Stimulated activated CD4-positive, alpha-beta T cell treated with anti-CD3 and anti-CD28 coated beads, Interleukin-12 subunit alpha, Interleukin-12 subunit beta, amount 100 ng/mL, for 24 hours (primary cell): ENCODE results near the gene FOXP1.

Experiments
- DNase-seq, 2 experiments: peaks; one replicate each; pipeline ENCODE4 v3.0.0-alpha.2; 2020; ENCODE audit warnings: low read depth in 2 of 2

FOXP1 gene

GRCh38 chr3:71485896-71486295 lies 97.6 kb downstream of the FOXP1 start:
- no peak for DNase-seq

- no peak for DNase-seq
These were observed 99.1 kb downstream of the FOXP1 start for GRCh38 chr3:71484452-71484851.

GRCh38 chr3:71484047-71484446 lies 99.5 kb downstream of the FOXP1 start:
- DNase-seq = no peak

- no peak for DNase-seq
These were observed 100.8 kb downstream of the FOXP1 start for GRCh38 chr3:71482771-71483170.

GRCh38 chr3:71478568-71478967 lies 105.0 kb downstream of the FOXP1 start:
- DNase-seq = peak; percentile 54 to 61

GRCh38 chr3:71476950-71477349 lies 106.6 kb downstream of the FOXP1 start:
- DNase-seq = no peak

- no peak for DNase-seq
These were observed 114.4 kb downstream of the FOXP1 start for GRCh38 chr3:71469138-71469435.

- DNase-seq = no peak
These were observed 115.0 kb downstream of the FOXP1 start for GRCh38 chr3:71468311-71469137.

- DNase-seq = no peak
These were observed 117.0 kb downstream of the FOXP1 start for GRCh38 chr3:71466483-71466882.

- no peak for DNase-seq
These were observed 118.0 kb downstream of the FOXP1 start for GRCh38 chr3:71465371-71466036.

GRCh38 chr3:71464613-71465012 lies 118.9 kb downstream of the FOXP1 start:
- no peak for DNase-seq

- DNase-seq = no peak
These were observed 119.9 kb downstream of the FOXP1 start for GRCh38 chr3:71463617-71464016.

- no peak for DNase-seq
These were observed 120.9 kb downstream of the FOXP1 start for GRCh38 chr3:71462586-71462985.

- DNase-seq = no peak
These were observed 121.6 kb downstream of the FOXP1 start for GRCh38 chr3:71461749-71462483.

GRCh38 chr3:71461114-71461513 lies 122.4 kb downstream of the FOXP1 start:
- DNase-seq = no peak

GRCh38 chr3:71458895-71459294 lies 124.6 kb downstream of the FOXP1 start:
- DNase-seq = no peak

- no peak for DNase-seq
These were observed 126.7 kb downstream of the FOXP1 start for GRCh38 chr3:71456826-71457225.

- DNase-seq = no peak
These were observed 127.4 kb downstream of the FOXP1 start for GRCh38 chr3:71456156-71456555.

GRCh38 chr3:71454512-71455403 lies 128.8 kb downstream of the FOXP1 start:
- no peak for DNase-seq

- DNase-seq = no peak
These were observed 129.6 kb downstream of the FOXP1 start for GRCh38 chr3:71453822-71454511.

GRCh38 chr3:71453319-71453718 lies 130.2 kb downstream of the FOXP1 start:
- no peak for DNase-seq
